Fibroblast of mammary gland (primary cell): ENCODE measurements around the gene ZBTB39.
"Not testable (repeated sequence)": the region's sequence is repeated elsewhere in the genome, so short reads cannot be mapped to it uniquely, and the experiment has no call there.

Source experiments
- DNase-seq: peaks from one replicate; pipeline ENCODE4 v3.0.0-alpha.2; 2010; ENCODE audit warnings: low read depth
- H3K4me3 ChIP-seq: 2 replicates; pipeline ENCODE4 v1.5.1; 2011; ENCODE audit warnings: low read depth, mild to moderate bottlenecking, low read length, moderate library complexity; ENCODE audit not compliant: control insufficient read depth
- CTCF ChIP-seq: conservative IDR thresholded peaks from 2 replicates; pipeline ENCODE4 v1.5.1; 2011; ENCODE audit warnings: low read depth, low read length, inconsistent platforms; ENCODE audit not compliant: control insufficient read depth, insufficient read depth

ZBTB39 gene

GRCh38 chr12:56980941-56981530 lies 25.3 kb downstream of the ZBTB39 start:
- no peak for TF ChIP-seq CTCF

GRCh38 chr12:56980268-56980667 lies 26.1 kb downstream of the ZBTB39 start:
- no peak for TF ChIP-seq CTCF
- no peak overlapping the region for H3K4me3 ChIP-seq
- no peak for DNase-seq

More at GRCh38 chr12:56980941-56981530, 25.3 kb downstream of the ZBTB39 start:
- no peak overlapping the region for H3K4me3 ChIP-seq
- no peak for DNase-seq

GRCh38 chr12:56979628-56980027 lies 26.7 kb downstream of the ZBTB39 start:
- no peak for DNase-seq
- no peak overlapping the region for H3K4me3 ChIP-seq
- TF ChIP-seq CTCF: no peak

- no peak for DNase-seq
- TF ChIP-seq CTCF: no peak
- H3K4me3 ChIP-seq: no peak overlapping the region
Measured at GRCh38 chr12:56978397-56979138, 27.8 kb downstream of the ZBTB39 start.

- H3K4me3 ChIP-seq, DNase-seq: not testable (repeated sequence)
Measured at GRCh38 chr12:56977361-56977760, 29.0 kb downstream of the ZBTB39 start.

- not testable (repeated sequence) for H3K4me3 ChIP-seq, DNase-seq
Measured at GRCh38 chr12:56974224-56974623, 32.1 kb downstream of the ZBTB39 start.

- H3K4me3 ChIP-seq, DNase-seq: not testable (repeated sequence)
Measured at GRCh38 chr12:56968910-56969309, 37.4 kb downstream of the ZBTB39 start.

GRCh38 chr12:56965997-56966642 lies 40.2 kb downstream of the ZBTB39 start:
- H3K4me3 ChIP-seq, DNase-seq: not testable (repeated sequence)

- not testable (repeated sequence) for DNase-seq, H3K4me3 ChIP-seq
Measured at GRCh38 chr12:56965124-56965523, 41.2 kb downstream of the ZBTB39 start.

GRCh38 chr12:56963557-56963956 lies 42.8 kb downstream of the ZBTB39 start:
- DNase-seq, H3K4me3 ChIP-seq: not testable (repeated sequence)

GRCh38 chr12:56962247-56962646 lies 44.1 kb downstream of the ZBTB39 start:
- not testable (repeated sequence) for DNase-seq, H3K4me3 ChIP-seq
